HL-60 (cell line): ENCODE measurements around the gene RGMA.

Source experiments
- POLR2AphosphoS5 ChIP-seq: IDR thresholded peaks from 2 replicates; pipeline ENCODE4 v1.6.1; 2012; ENCODE audit warnings: low read depth
- TF ChIP-seq, protein P1 (sequence below): IDR thresholded peaks from one replicate; pipeline ENCODE4 v1.5.1; 2011; ENCODE audit warnings: low read length, control low read depth, inconsistent platforms; ENCODE audit not compliant: insufficient read depth

DNA sequence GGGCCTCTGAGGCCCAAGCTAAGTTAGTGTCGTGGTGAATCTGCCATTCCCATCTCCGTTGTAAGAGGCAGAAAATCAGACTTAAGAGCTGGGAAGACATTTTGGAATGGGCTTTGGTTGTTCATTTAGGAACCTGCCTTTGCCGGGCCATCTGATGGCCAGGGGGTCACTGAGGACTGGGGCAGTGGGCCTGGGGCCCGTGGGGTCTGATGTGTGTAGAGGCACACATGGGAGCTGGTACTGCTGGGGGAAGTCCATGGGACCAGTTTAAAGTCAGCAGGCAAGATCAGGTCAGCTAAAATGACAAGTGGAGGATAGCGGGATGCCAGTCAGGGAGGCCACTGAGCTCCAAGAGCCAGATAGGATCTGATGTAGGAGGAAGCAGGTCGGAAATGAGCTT is 38.3 kb upstream of the RGMA start:
- TF ChIP-seq, protein P1, sequence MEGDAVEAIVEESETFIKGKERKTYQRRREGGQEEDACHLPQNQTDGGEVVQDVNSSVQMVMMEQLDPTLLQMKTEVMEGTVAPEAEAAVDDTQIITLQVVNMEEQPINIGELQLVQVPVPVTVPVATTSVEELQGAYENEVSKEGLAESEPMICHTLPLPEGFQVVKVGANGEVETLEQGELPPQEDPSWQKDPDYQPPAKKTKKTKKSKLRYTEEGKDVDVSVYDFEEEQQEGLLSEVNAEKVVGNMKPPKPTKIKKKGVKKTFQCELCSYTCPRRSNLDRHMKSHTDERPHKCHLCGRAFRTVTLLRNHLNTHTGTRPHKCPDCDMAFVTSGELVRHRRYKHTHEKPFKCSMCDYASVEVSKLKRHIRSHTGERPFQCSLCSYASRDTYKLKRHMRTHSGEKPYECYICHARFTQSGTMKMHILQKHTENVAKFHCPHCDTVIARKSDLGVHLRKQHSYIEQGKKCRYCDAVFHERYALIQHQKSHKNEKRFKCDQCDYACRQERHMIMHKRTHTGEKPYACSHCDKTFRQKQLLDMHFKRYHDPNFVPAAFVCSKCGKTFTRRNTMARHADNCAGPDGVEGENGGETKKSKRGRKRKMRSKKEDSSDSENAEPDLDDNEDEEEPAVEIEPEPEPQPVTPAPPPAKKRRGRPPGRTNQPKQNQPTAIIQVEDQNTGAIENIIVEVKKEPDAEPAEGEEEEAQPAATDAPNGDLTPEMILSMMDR, result no peak
- no peak for TF ChIP-seq POLR2AphosphoS5
